Fibroblast of mammary gland (primary cell): ENCODE results near the gene LMNB1.
A peak's percentile ranks its signal among the peaks of the same experiment; 100 is the strongest.

Source experiments
- DNase-seq: peaks from one replicate; pipeline ENCODE4 v3.0.0-alpha.2; 2010; ENCODE audit warnings: low read depth
- H3K4me3 ChIP-seq: 2 replicates; pipeline ENCODE4 v1.5.1; 2011; ENCODE audit warnings: low read depth, mild to moderate bottlenecking, low read length, moderate library complexity; ENCODE audit not compliant: control insufficient read depth
- CTCF ChIP-seq: conservative IDR thresholded peaks from 2 replicates; pipeline ENCODE4 v1.5.1; 2011; ENCODE audit warnings: low read depth, low read length, inconsistent platforms; ENCODE audit not compliant: control insufficient read depth, insufficient read depth

Gene LMNB1

GRCh38 chr5:126846344-126846743 is 69.4 kb downstream of the LMNB1 start:
- peak; percentile 63 for DNase-seq
- peak; percentile 38 for TF ChIP-seq CTCF
- H3K4me3 ChIP-seq: no peak overlapping the region

GRCh38 chr5:126846744-126847455 is 70.0 kb downstream of the LMNB1 start:
- TF ChIP-seq CTCF: no peak
- no peak for DNase-seq
- no peak overlapping the region for H3K4me3 ChIP-seq

- no peak for DNase-seq
- TF ChIP-seq CTCF: no peak
- no peak overlapping the region for H3K4me3 ChIP-seq
Observed at GRCh38 chr5:126847456-126847820, 70.5 kb downstream of the LMNB1 start.

- no peak overlapping the region for H3K4me3 ChIP-seq
- no peak for TF ChIP-seq CTCF
- no peak for DNase-seq
Observed at GRCh38 chr5:126847826-126848251, 70.9 kb downstream of the LMNB1 start.

GRCh38 chr5:126848253-126848652 is 71.3 kb downstream of the LMNB1 start:
- TF ChIP-seq CTCF: no peak
- no peak for DNase-seq
- no peak overlapping the region for H3K4me3 ChIP-seq

GRCh38 chr5:126849101-126849678 is 72.3 kb downstream of the LMNB1 start:
- no peak for TF ChIP-seq CTCF
- no peak overlapping the region for H3K4me3 ChIP-seq
- DNase-seq: peak; percentile 42
